ENCODE results near the gene SERPINB1.

The SERPINB1 gene

GRCh38 chr6:2848851-2849250 lies 7.2 kb upstream of the SERPINB1 start:
- H3K9me3 ChIP-seq (ENCODE audit: severe bottlenecking) = no peaks in the 10 kb centered on the region
- no peak overlapping the region for H3K27ac ChIP-seq
- H3K36me3 ChIP-seq = no peaks in the 10 kb centered on the region
- no peaks in the 10 kb centered on the region for H3K27me3 ChIP-seq (ENCODE audit: insufficient read depth, low read depth, severe bottlenecking)
- no peak overlapping the region for H3K4me3 ChIP-seq (ENCODE audit: low read depth, low read length)
- TF ChIP-seq, protein P1, sequence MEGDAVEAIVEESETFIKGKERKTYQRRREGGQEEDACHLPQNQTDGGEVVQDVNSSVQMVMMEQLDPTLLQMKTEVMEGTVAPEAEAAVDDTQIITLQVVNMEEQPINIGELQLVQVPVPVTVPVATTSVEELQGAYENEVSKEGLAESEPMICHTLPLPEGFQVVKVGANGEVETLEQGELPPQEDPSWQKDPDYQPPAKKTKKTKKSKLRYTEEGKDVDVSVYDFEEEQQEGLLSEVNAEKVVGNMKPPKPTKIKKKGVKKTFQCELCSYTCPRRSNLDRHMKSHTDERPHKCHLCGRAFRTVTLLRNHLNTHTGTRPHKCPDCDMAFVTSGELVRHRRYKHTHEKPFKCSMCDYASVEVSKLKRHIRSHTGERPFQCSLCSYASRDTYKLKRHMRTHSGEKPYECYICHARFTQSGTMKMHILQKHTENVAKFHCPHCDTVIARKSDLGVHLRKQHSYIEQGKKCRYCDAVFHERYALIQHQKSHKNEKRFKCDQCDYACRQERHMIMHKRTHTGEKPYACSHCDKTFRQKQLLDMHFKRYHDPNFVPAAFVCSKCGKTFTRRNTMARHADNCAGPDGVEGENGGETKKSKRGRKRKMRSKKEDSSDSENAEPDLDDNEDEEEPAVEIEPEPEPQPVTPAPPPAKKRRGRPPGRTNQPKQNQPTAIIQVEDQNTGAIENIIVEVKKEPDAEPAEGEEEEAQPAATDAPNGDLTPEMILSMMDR (IDR thresholded peaks at IDR 0.05; ENCODE audit: low read depth, low read length) = no peak
- DNase-seq = no peak

GRCh38 chr6:2845880-2846208 lies 4.2 kb upstream of the SERPINB1 start:
- Histone ChIP-seq H3K27ac (no peak overlapping the region), H3K36me3 (no peaks in the 10 kb centered on the region), H3K4me3 (ENCODE audit: low read depth, low read length) (no peak overlapping the region), H3K27me3 (ENCODE audit: insufficient read depth, low read depth, severe bottlenecking) (no peaks in the 10 kb centered on the region), H3K9me3 (ENCODE audit: severe bottlenecking) (no peaks in the 10 kb centered on the region)
- DNase-seq = no peak
- TF ChIP-seq, protein P1 (IDR thresholded peaks at IDR 0.05; ENCODE audit: low read depth, low read length) = no peak

- no peaks in the 10 kb centered on the region for H3K9me3 ChIP-seq (ENCODE audit: severe bottlenecking)
- H3K36me3 ChIP-seq = no peaks in the 10 kb centered on the region; the same call in 1 of the 2 replicates
- no peak for DNase-seq
- no peaks in the 10 kb centered on the region for H3K27me3 ChIP-seq (ENCODE audit: insufficient read depth, low read depth, severe bottlenecking)
- TF ChIP-seq, protein P1 (IDR thresholded peaks at IDR 0.05; ENCODE audit: low read depth, low read length) = no peak
- H3K4me3 ChIP-seq (ENCODE audit: low read depth, low read length) = no peak overlapping the region
- H3K27ac ChIP-seq = no peak overlapping the region
These were observed 2.3 kb upstream of the SERPINB1 start for GRCh38 chr6:2844008-2844407.

DNA sequence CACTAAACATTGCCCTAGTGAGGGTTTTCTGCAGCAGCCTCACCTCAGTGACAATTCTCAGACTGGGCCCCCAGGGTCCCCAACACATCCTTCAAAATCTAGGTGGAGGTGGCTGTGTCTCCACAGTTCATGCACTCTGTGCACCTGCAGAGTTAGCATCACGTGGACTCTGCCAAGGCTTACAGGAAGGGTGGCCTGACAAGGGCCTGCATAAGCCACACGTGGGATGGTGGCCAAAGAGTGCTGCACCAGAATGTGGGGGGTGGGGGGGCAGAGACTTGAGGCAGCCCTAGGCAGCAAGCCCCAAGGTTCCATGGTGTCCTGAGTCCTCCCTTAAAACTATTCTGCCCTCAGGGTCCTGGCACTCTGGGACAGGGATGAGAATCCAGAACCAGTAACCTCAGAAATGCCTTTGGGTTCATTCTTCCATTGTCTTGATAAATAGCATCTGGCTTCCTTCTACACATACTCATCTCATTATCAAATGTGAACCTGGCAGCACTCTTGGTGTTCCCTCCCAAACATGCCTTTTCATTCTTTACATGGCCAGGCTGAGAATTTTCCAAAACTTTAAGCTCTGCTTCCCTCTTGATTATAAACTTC lies 1.6 kb upstream of the SERPINB1 start:
- H3K36me3 ChIP-seq = peaks cover 2% of the 10 kb centered on the region
- H3K9me3 ChIP-seq (ENCODE audit: severe bottlenecking) = no peaks in the 10 kb centered on the region
- DNase-seq = no peak
- TF ChIP-seq, protein P1 (IDR thresholded peaks at IDR 0.05; ENCODE audit: low read depth, low read length) = no peak
- no peaks in the 10 kb centered on the region for H3K27me3 ChIP-seq (ENCODE audit: insufficient read depth, low read depth, severe bottlenecking)
- no peak overlapping the region for H3K4me3 ChIP-seq (ENCODE audit: low read depth, low read length)
- no peak overlapping the region for H3K27ac ChIP-seq

DNA sequence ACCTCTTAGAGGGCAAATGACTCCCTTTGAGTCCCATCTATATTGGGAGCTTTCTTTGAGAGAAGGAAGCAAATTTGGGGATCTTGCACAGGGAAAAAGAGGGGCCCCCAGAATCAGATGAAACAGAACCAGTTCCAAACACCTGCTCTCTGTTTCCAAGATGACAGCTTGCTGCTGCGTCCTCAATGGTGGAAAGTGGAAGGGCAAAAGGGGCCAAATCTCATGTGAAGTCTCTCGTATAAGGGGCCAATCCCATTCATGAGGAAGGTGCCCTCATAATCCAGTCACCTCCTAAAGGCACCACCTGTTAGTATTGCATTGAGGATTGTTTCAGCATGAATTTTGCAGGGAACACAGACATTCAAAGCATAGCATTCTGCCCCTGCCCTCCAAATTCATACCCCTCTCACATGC lies 483 bp upstream of the SERPINB1 start:
- TF ChIP-seq, protein P1 (IDR thresholded peaks at IDR 0.05; ENCODE audit: low read depth, low read length) = no peak
- Histone ChIP-seq H3K36me3 (peaks cover 10% of the 10 kb centered on the region), H3K9me3 (ENCODE audit: severe bottlenecking) (no peaks in the 10 kb centered on the region), H3K4me3 (ENCODE audit: low read depth, low read length) (peak overlapping the region; percentile 61), H3K27me3 (ENCODE audit: insufficient read depth, low read depth, severe bottlenecking) (no peaks in the 10 kb centered on the region), H3K27ac (peak overlapping the region; percentile 74; the same call in 1 of the 2 replicates)
- no peak for DNase-seq

DNA sequence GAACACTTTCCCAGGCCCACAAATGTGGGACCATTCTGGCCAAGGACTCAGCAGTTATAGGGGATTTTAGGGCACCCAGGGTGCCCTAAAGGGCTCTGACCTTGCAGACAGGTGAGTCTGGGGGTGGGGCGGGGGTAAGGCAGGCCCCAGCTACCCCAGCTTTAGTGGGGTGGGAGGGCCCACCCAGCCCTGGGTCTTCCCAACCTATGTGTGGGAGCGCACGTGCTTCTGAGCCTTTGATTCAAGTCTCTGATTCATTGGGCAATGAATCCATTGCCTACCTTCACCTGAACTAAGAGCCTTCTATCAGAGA lies 958 bp downstream of the SERPINB1 start:
- TF ChIP-seq, protein P1 (IDR thresholded peaks at IDR 0.05; ENCODE audit: low read depth, low read length) = no peak
- H3K4me3 ChIP-seq (ENCODE audit: low read depth, low read length) = peak overlapping the region; percentile 61
- no peak for DNase-seq
- peaks cover 22% of the 10 kb centered on the region for H3K36me3 ChIP-seq
- peak overlapping the region; percentile 74 for H3K27ac ChIP-seq
- no peaks in the 10 kb centered on the region for H3K27me3 ChIP-seq (ENCODE audit: insufficient read depth, low read depth, severe bottlenecking)
- H3K9me3 ChIP-seq (ENCODE audit: severe bottlenecking) = no peaks in the 10 kb centered on the region
